Liver (tissue), 3 donors: ENCODE measurements around the gene NINJ2.
A peak's percentile ranks its signal among the peaks of the same experiment; 100 is the strongest.

Source experiments
- FOXA1 ChIP-seq: IDR thresholded peaks from 2 replicates; pipeline ENCODE4 v1.6.1; 2016; ENCODE audit warnings: antibody characterized with exemption
- GABPA ChIP-seq, 2 donors: IDR thresholded peaks in 1 of 2; conservative IDR thresholded peaks in 1 of 2; 2 replicates each; pipeline ENCODE4 v1.6.1; 2016; ENCODE audit warnings: antibody characterized with exemption in 2 of 2, mild to moderate bottlenecking in 1 of 2, moderate library complexity in 1 of 2
- HNF4A ChIP-seq, 2 donors: conservative IDR thresholded peaks; 2 replicates each; pipeline ENCODE4 v1.6.1; 2016; ENCODE audit warnings: antibody characterized with exemption in 2 of 2, mild to moderate bottlenecking in 2 of 2
- JUND ChIP-seq, 2 donors: IDR thresholded peaks; 2 replicates each; pipeline ENCODE4 v1.6.1; 2016; ENCODE audit warnings: antibody characterized with exemption in 2 of 2
- RAD21 ChIP-seq, 2 donors: IDR thresholded peaks; 2 replicates each; pipeline ENCODE4 v1.6.1; 2016; ENCODE audit warnings: antibody characterized with exemption in 2 of 2, mild to moderate bottlenecking in 2 of 2
- TAF1 ChIP-seq: conservative IDR thresholded peaks from 2 replicates; pipeline ENCODE4 v1.6.1; 2016; ENCODE audit warnings: antibody characterized with exemption, mild to moderate bottlenecking
- YY1 ChIP-seq: IDR thresholded peaks from 2 replicates; pipeline ENCODE4 v1.6.1; 2016; ENCODE audit warnings: antibody characterized with exemption, mild to moderate bottlenecking
- TF ChIP-seq, protein P1 (sequence below): fragments of 150-350 bp; IDR thresholded peaks from 2 replicates; pipeline ENCODE4 v1.5.1; 2017; ENCODE audit warnings: improper control_type of control experiment, low read depth, low read length; ENCODE audit not compliant: missing input control
- TF ChIP-seq, protein P2 (sequence below): IDR thresholded peaks from 2 replicates; pipeline ENCODE4 v1.6.1; 2016; ENCODE audit warnings: antibody characterized with exemption, mild to moderate bottlenecking
- TF ChIP-seq, protein P3 (sequence below): IDR thresholded peaks from 2 replicates; pipeline ENCODE4 v1.6.1; 2016; ENCODE audit warnings: antibody characterized with exemption
- donor health status: healthy.
- donor health status: healthy.

DNA sequence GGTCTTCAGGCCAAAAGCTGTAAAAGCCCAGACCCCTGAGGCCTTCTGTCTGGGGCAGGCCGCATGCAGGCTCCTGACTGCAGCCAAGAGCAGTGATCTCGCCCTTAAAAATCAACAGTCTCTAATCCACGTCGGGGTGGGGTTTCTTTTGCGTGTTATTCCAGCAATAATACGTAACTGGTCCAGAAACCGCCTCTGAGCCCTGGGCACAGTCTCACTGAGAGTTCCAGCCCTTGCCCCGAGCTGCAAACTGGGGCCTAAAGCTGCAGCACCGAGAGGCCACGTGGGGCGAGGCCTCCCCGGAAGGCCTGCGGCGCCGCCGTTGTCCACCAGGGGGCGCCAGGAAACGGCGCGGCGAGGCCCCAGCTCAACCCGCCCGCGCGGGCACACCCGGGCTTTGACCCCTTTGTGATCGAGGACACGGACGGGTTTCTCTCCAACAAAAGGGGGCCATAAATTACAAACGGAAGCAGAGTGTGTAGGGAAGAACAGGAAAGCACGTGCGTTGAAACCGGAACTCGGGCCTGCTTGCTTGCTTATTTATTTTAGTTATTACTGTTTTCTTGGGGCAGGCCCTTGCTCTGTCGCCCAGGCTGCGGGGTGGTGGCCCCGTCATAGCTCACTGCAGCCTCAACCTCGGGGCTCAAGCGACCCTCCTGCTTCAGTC, 87.2 kb downstream of the NINJ2 start:
- TF ChIP-seq, protein P1, sequence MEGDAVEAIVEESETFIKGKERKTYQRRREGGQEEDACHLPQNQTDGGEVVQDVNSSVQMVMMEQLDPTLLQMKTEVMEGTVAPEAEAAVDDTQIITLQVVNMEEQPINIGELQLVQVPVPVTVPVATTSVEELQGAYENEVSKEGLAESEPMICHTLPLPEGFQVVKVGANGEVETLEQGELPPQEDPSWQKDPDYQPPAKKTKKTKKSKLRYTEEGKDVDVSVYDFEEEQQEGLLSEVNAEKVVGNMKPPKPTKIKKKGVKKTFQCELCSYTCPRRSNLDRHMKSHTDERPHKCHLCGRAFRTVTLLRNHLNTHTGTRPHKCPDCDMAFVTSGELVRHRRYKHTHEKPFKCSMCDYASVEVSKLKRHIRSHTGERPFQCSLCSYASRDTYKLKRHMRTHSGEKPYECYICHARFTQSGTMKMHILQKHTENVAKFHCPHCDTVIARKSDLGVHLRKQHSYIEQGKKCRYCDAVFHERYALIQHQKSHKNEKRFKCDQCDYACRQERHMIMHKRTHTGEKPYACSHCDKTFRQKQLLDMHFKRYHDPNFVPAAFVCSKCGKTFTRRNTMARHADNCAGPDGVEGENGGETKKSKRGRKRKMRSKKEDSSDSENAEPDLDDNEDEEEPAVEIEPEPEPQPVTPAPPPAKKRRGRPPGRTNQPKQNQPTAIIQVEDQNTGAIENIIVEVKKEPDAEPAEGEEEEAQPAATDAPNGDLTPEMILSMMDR = peak; percentile 99
- TF ChIP-seq FOXA1 (no peak), YY1 (peak; percentile 4), RAD21 (IDR thresholded peaks at IDR 0.05) (peak; percentile 95 to 98), GABPA (IDR thresholded peaks at IDR 0.05 in 1 of 2, conservative IDR thresholded peaks at IDR 0.05 in 1 of 2) (peak in 1 of 2 donors; percentile 59), TAF1 (no peak), HNF4A (conservative IDR thresholded peaks at IDR 0.05) (peak in 1 of 2 donors; percentile 25), JUND (IDR thresholded peaks at IDR 0.05) (no peak)
- TF ChIP-seq, protein P2, sequence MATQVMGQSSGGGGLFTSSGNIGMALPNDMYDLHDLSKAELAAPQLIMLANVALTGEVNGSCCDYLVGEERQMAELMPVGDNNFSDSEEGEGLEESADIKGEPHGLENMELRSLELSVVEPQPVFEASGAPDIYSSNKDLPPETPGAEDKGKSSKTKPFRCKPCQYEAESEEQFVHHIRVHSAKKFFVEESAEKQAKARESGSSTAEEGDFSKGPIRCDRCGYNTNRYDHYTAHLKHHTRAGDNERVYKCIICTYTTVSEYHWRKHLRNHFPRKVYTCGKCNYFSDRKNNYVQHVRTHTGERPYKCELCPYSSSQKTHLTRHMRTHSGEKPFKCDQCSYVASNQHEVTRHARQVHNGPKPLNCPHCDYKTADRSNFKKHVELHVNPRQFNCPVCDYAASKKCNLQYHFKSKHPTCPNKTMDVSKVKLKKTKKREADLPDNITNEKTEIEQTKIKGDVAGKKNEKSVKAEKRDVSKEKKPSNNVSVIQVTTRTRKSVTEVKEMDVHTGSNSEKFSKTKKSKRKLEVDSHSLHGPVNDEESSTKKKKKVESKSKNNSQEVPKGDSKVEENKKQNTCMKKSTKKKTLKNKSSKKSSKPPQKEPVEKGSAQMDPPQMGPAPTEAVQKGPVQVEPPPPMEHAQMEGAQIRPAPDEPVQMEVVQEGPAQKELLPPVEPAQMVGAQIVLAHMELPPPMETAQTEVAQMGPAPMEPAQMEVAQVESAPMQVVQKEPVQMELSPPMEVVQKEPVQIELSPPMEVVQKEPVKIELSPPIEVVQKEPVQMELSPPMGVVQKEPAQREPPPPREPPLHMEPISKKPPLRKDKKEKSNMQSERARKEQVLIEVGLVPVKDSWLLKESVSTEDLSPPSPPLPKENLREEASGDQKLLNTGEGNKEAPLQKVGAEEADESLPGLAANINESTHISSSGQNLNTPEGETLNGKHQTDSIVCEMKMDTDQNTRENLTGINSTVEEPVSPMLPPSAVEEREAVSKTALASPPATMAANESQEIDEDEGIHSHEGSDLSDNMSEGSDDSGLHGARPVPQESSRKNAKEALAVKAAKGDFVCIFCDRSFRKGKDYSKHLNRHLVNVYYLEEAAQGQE = no peak
- TF ChIP-seq, protein P3, sequence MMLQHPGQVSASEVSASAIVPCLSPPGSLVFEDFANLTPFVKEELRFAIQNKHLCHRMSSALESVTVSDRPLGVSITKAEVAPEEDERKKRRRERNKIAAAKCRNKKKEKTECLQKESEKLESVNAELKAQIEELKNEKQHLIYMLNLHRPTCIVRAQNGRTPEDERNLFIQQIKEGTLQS = no peak
